TTC549 (cell line): Measurements from ENCODE around the gene HAL.
"Not testable (repeated sequence)": the region's sequence is repeated elsewhere in the genome, so short reads cannot be mapped to it uniquely, and the experiment has no call there.

Source experiments
- FAIRE-seq: peaks from 2 replicates; lab custom pipeline; 2012; peaks lifted over from hg19 to GRCh38; lab: Jason Lieb, UNC

HAL gene

GRCh38 chr12:95975491-95975890, 20.7 kb downstream of the HAL start:
- no peak for FAIRE-seq

- FAIRE-seq, result no peak
Measured at GRCh38 chr12:95974358-95974757, 21.8 kb downstream of the HAL start.

- FAIRE-seq, result no peak
Measured at GRCh38 chr12:95972832-95973456, 23.2 kb downstream of the HAL start.

- FAIRE-seq, result no peak
Measured at GRCh38 chr12:95970905-95971304, 25.2 kb downstream of the HAL start.

GRCh38 chr12:95969116-95969515, 27.0 kb downstream of the HAL start:
- FAIRE-seq, result not testable (repeated sequence)

- FAIRE-seq, result no peak
Measured at GRCh38 chr12:95967301-95967700, 28.8 kb downstream of the HAL start.

- no peak for FAIRE-seq
Measured at GRCh38 chr12:95966287-95966870, 29.8 kb downstream of the HAL start.

GRCh38 chr12:95963096-95963495, 33.0 kb downstream of the HAL start:
- no peak for FAIRE-seq

- no peak for FAIRE-seq
Measured at GRCh38 chr12:95962222-95962621, 33.9 kb downstream of the HAL start.

GRCh38 chr12:95960241-95960640, 35.9 kb downstream of the HAL start:
- no peak for FAIRE-seq

GRCh38 chr12:95959107-95959506, 37.0 kb downstream of the HAL start:
- FAIRE-seq, result no peak

GRCh38 chr12:95956557-95957145, 39.5 kb downstream of the HAL start:
- FAIRE-seq, result no peak

- FAIRE-seq, result no peak
Measured at GRCh38 chr12:95955549-95956159, 40.5 kb downstream of the HAL start.

- FAIRE-seq, result no peak
Measured at GRCh38 chr12:95953000-95953399, 43.1 kb downstream of the HAL start.

GRCh38 chr12:95951515-95951914, 44.6 kb downstream of the HAL start:
- no peak for FAIRE-seq

- FAIRE-seq, result no peak
Measured at GRCh38 chr12:95949477-95950206, 46.5 kb downstream of the HAL start.

- FAIRE-seq, result no peak
Measured at GRCh38 chr12:95944108-95944704, 51.9 kb downstream of the HAL start.

- FAIRE-seq, result no peak
Measured at GRCh38 chr12:95943330-95943842, 52.8 kb downstream of the HAL start, which contains the start of gene AMDHD1. TSS of gene AMDHD1 (plus strand) at chr12:95943331. CDS start at chr12:95943399, 68 bp downstream.

GRCh38 chr12:95942524-95943329, 53.4 kb downstream of the HAL start, which contains the start of gene CCDC38:
TSS of gene CCDC38 (minus strand) at chr12:95942614. CDS start at chr12:95936509, 6,105 bp downstream.
- FAIRE-seq, result no peak

- no peak for FAIRE-seq
Measured at GRCh38 chr12:95942101-95942523, 54.0 kb downstream of the HAL start.

- no peak for FAIRE-seq
Measured at GRCh38 chr12:95940514-95940913, 55.6 kb downstream of the HAL start.
